ENCODE measurements around the gene SMNDC1.

- TF ChIP-seq CTCF (IDR thresholded peaks at IDR 0.05; ENCODE audit: low read depth, low read length, missing input control) = no peak
- TF ChIP-seq MAX (IDR thresholded peaks at IDR 0.05) = no peak
- no peak for TF ChIP-seq EGR1 (IDR thresholded peaks at IDR 0.05; ENCODE audit: low read depth in 2 of 2)
- TF ChIP-seq RXRA (IDR thresholded peaks at IDR 0.05) = no peak
Measured at GRCh38 chr10:110327262-110327914, 22.7 kb upstream of the SMNDC1 start.

All from liver (tissue), 3 donors.